Transverse colon (tissue), 4 donors: Measurements from ENCODE around the gene KLF18. TPM values are rescaled to one million over a fixed set of nuclear protein-coding genes. Genes with fewer than 3 reads are reported as not detected.

ENCODE experiments used
- DNase-seq: peaks from one replicate; pipeline ENCODE4 v3.0.0-alpha.2; 2019
- H3K27ac ChIP-seq, 4 donors: fragments of 200-600 bp; sonication (generic); 2 replicates each; pipeline ENCODE4 v1.5.1; 2016 to 2018; ENCODE audit warnings: inconsistent platforms in 4 of 4
- H3K27me3 ChIP-seq: fragments of 200-600 bp; sonication (generic); 2 replicates; pipeline ENCODE4 v1.5.1; 2017; ENCODE audit warnings: inconsistent platforms
- H3K36me3 ChIP-seq, 4 donors: fragments of 200-600 bp; sonication (generic); 2 replicates each; pipeline ENCODE4 v1.5.1; 2017 to 2019; ENCODE audit warnings: inconsistent platforms in 4 of 4
- H3K4me1 ChIP-seq, 4 donors: fragments of 200-600 bp; sonication (generic); 2 replicates each; pipeline ENCODE4 v1.5.1; 2017 to 2020; ENCODE audit warnings: inconsistent platforms in 4 of 4
- H3K4me3 ChIP-seq, 4 donors: fragments of 200-600 bp; sonication (generic); 1 replicate in 1 of 4; 2 replicates in 3 of 4; pipeline versions ENCODE4 v1.5.1 to v1.6.1; 2017 to 2019; ENCODE audit warnings: inconsistent platforms in 4 of 4
- H3K9me3 ChIP-seq, 2 donors: fragments of 200-600 bp; sonication (generic); 2 replicates each; pipeline ENCODE4 v1.5.1; 2017 to 2019; ENCODE audit warnings: inconsistent platforms in 2 of 2
- EP300 ChIP-seq: sonication (generic); formaldehyde crosslinking; IDR thresholded peaks from one replicate; pipeline ENCODE4 v1.6.1; 2017; ENCODE audit warnings: antibody characterized with exemption, low read depth
- POLR2A ChIP-seq: fragments of 450-650 bp; IDR thresholded peaks from one replicate; pipeline ENCODE4 v1.6.1; 2016; ENCODE audit warnings: antibody characterized with exemption, mild to moderate bottlenecking, moderate library complexity
- POLR2AphosphoS5 ChIP-seq, 3 donors: sonication (generic); formaldehyde crosslinking; IDR thresholded peaks; one replicate each; pipeline ENCODE4 v1.6.1; 2016; ENCODE audit warnings: antibody characterized with exemption in 3 of 3
- WGBS, 2 donors: methylation state at CpG; one replicate each; pipeline ENCODE4 v1.1.5; 2018; ENCODE audit warnings: low coverage in 1 of 2; 5-methylcytosine and 5-hydroxymethylcytosine counted together
- in situ Hi-C, 4 donors: fragments of 200-750 bp; cut with MboI; loops; one replicate each; pipeline versions ENCODE4 v1.15.0 to v1.15.1; 2017; ENCODE audit warnings: low sequenced_read_pairs in 3 of 4, low pct_ligation_motif_present in 1 of 4, low pct_unique_long_range_greater_than_20kb in 1 of 4
- intact Hi-C: fragments of 100-400 bp; cut with DNase I; formaldehyde crosslinking; loops from one replicate; pipeline ENCODE4 v1.15.1; 2023; ENCODE audit warnings: low total_unique reads
- total RNA-seq, 4 donors: library from RNA; depleted of rRNA; stranded (reverse); fragments of >200 nt; gene quantifications; one replicate each; pipeline ENCODE4 v1.1.0, GENCODE V29; 2016
- TF ChIP-seq, protein P1 (sequence below), 5 experiments: fragments of 200-600 bp in 3 of 5; fragments of 450-650 bp in 2 of 5; sonication (generic) in 3 of 5; IDR thresholded peaks; 1 replicate in 2 of 5; 2 replicates in 3 of 5; pipeline ENCODE4 v1.5.1; 2016 to 2017; ENCODE audit warnings: antibody characterized with exemption in 5 of 5, inconsistent platforms in 3 of 5, mild to moderate bottlenecking in 2 of 5, moderate library complexity in 1 of 5

Gene KLF18
- total RNA-seq, 4 donors from 2014 or later = not detected

DNA sequence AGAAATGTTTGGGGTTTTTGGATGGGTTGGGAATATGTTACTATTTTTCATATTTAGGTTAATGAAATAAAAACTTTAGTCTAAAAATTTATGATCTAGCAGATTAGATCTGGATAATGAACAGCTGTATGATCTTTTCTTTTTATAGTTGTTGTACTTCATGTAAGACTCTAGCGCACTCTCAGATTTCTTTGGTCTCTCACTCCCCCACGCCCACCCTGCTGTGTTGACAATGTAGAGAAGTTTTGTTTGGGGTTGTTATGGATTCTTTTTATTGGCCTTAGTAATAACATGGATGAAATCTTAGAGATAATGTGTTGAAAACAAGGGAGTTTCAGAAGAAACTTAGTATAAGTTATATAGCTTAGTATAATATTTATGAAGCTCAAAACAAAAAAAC lies 5.5 kb downstream of the KLF18 start:
- intact Hi-C loops = no loop called here
- Histone ChIP-seq H3K4me1 (no peaks in the 10 kb centered on the region), H3K9me3 (no peaks in the 10 kb centered on the region), H3K27me3 (peaks cover 5% of the 10 kb centered on the region), H3K4me3 (no peak overlapping the region), H3K27ac (no peak overlapping the region), H3K36me3 (no peaks in the 10 kb centered on the region)
- no peak for DNase-seq
- 57 to 68% methylated on average over 2 of the region's 2 CpGs for WGBS, 2 donors
- TF ChIP-seq EP300 (no peak), POLR2AphosphoS5 (IDR thresholded peaks at IDR 0.05) (no peak), POLR2A (no peak)
- TF ChIP-seq, protein P1, sequence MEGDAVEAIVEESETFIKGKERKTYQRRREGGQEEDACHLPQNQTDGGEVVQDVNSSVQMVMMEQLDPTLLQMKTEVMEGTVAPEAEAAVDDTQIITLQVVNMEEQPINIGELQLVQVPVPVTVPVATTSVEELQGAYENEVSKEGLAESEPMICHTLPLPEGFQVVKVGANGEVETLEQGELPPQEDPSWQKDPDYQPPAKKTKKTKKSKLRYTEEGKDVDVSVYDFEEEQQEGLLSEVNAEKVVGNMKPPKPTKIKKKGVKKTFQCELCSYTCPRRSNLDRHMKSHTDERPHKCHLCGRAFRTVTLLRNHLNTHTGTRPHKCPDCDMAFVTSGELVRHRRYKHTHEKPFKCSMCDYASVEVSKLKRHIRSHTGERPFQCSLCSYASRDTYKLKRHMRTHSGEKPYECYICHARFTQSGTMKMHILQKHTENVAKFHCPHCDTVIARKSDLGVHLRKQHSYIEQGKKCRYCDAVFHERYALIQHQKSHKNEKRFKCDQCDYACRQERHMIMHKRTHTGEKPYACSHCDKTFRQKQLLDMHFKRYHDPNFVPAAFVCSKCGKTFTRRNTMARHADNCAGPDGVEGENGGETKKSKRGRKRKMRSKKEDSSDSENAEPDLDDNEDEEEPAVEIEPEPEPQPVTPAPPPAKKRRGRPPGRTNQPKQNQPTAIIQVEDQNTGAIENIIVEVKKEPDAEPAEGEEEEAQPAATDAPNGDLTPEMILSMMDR (IDR thresholded peaks at IDR 0.05) = no peak
- in situ Hi-C loops = no loop called here

DNA sequence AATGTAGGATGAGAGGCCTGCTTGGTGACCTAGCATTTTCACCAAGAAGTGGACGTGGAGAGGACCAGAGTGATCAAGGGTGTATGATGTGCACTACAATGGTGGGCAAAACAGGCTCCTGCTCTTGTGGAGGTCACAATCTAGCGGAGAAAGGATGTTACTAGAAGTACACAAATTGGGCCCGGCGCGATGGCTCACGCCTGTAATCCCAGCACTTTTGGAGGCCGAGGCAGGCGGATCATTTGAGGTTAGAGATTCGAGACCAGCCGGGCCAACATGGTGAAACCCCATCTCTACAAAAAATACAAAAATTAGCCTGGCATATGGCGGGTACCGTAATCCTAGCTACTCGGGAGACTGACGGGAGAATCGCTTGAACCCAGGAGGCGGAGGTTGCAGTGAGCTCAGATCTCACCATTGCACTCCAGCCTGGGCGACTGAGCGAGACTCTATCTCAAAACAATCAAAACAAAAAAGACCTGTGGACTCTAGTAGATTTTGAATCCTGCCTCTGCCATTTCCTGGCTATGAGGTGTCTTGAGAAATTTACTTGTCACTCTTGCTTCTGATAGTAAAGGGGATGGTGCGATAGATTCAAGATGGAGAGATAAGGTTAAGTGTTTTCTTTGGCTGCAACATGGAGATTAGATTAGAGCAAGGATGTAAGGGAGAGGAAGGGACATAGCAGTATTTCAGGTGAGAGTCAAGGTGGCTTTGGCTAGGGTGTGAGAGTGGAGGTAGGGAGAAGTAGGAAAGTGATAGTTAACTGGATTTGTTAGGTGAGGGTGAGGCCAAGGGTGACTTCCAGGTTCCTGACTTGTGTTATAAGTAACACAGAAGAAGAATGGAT lies 7.1 kb downstream of the KLF18 start:
- H3K4me3 ChIP-seq = no peak overlapping the region
- H3K36me3 ChIP-seq = no peaks in the 10 kb centered on the region
- no peaks in the 10 kb centered on the region for H3K9me3 ChIP-seq
- no peak for DNase-seq
- WGBS, 2 donors = 91 to 97% methylated on average over 18 to 19 of the region's 19 CpGs
- in situ Hi-C loops = no loop called here
- intact Hi-C loops = no loop called here
- peaks cover 5% of the 10 kb centered on the region for H3K27me3 ChIP-seq
- no peak overlapping the region for H3K27ac ChIP-seq
- no peaks in the 10 kb centered on the region for H3K4me1 ChIP-seq
- TF ChIP-seq EP300 (no peak), POLR2AphosphoS5 (IDR thresholded peaks at IDR 0.05) (no peak), POLR2A (no peak)
- TF ChIP-seq, protein P1 (IDR thresholded peaks at IDR 0.05) = no peak

GRCh38 chr1:44131411-44131810 lies 10.0 kb downstream of the KLF18 start:
- Histone ChIP-seq H3K36me3 (no peaks in the 10 kb centered on the region), H3K9me3 (no peaks in the 10 kb centered on the region), H3K4me3 (no peak overlapping the region), H3K27me3 (peaks cover 1% of the 10 kb centered on the region), H3K4me1 (no peaks in the 10 kb centered on the region), H3K27ac (no peak overlapping the region)
- in situ Hi-C loops (no loop called here), intact Hi-C loops (no loop called here)
- DNase-seq = no peak
- no peak for TF ChIP-seq EP300
- WGBS, 2 donors = 56 to 92% methylated on average over 1 to 3 of the region's 3 CpGs

DNA sequence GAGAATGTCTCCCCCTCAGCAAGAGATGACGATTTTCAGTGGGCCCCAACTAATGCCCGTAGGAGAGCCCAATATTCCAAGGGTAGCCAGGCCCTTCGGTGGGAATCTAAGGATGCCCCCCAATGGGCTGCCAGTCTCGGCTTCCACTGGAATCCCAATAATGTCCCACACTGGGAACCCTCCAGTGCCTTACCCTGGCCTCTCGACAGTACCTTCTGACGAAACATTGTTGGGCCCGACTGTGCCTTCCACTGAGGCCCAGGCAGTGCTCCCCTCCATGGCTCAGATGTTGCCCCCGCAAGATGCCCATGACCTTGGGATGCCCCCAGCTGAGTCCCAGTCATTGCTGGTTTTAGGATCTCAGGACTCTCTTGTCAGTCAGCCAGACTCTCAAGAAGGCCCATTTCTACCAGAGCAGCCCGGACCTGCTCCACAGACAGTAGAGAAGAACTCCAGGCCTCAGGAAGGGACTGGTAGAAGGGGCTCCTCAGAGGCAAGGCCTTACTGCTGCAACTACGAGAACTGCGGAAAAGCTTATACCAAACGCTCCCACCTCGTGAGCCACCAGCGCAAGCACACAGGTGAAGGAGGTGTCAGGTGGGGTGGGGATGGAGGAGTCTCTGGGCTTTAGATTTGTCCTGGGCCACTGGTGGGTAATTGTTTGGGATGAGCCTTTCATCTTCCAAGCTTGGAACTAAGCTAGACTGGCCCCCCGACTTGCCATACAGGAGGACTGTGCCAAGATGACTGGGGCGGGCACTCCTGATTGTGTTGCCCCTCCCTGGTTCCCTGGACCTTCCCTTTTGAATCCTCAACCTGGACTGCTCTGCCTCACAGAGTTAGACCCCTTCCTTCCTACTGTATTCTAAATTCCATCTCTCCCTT lies 11.6 kb downstream of the KLF18 start:
- no peaks in the 10 kb centered on the region for H3K9me3 ChIP-seq
- H3K36me3 ChIP-seq = no peaks in the 10 kb centered on the region
- TF ChIP-seq, protein P1 (IDR thresholded peaks at IDR 0.05) = no peak
- TF ChIP-seq EP300 (no peak), POLR2AphosphoS5 (IDR thresholded peaks at IDR 0.05) (no peak), POLR2A (no peak)
- no peak overlapping the region for H3K4me3 ChIP-seq
- intact Hi-C loops = no loop called here
- no peak for DNase-seq
- WGBS, 2 donors = 84% methylated on average over 16 of the region's 16 CpGs; no CpG with 5 or more reads in 1 of the 2 donors
- in situ Hi-C loops = no loop called here
- H3K4me1 ChIP-seq = no peaks in the 10 kb centered on the region
- H3K27me3 ChIP-seq = peaks cover 5% of the 10 kb centered on the region
- no peak overlapping the region for H3K27ac ChIP-seq
